HG03558 (cell line): ENCODE data around the gene SLC35F1.

Experiments used
- ATAC-seq: cut with Tn5 transposase; IDR thresholded peaks from one replicate; pipeline ENCODE4 v1.9.1; 2021; ENCODE audit warnings: moderate number of reproducible peaks; ENCODE audit not compliant: unreplicated experiment; ENCODE audit errors: extremely low read depth

SLC35F1 gene

DNA sequence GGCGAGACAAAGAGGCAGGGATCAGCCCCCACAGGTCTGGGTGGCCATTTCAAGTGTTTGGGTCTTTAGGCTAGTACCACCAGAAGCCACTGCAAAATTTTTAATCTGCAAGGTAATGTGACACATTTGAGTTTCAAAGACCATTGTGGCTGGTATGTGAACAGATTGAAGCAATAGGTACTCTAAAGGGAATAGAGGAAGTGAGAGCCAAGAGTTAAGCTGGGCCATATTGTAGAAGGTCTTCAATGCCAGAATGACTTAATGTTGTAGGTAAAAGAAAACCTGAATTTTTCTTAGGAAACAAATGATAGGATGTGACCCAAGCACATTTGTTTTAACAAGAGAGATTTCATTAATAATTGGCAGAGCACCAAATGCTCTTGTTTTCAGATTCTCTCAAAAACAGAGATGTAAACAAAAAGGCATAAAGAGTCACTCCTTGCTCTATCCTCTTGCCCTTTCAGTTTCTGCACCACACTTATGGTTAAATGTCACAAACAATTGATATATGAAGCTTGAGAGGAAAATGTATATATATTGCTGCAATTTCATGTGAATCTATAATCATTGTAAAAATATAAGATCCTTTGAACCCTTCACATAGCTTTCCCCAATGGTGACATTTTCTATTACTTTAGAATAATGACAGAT is 333.9 kb downstream of the SLC35F1 start:
- no peak for ATAC-seq

GRCh38 chr6:118246406-118246805 is 339.3 kb downstream of the SLC35F1 start:
- ATAC-seq, result no peak

DNA sequence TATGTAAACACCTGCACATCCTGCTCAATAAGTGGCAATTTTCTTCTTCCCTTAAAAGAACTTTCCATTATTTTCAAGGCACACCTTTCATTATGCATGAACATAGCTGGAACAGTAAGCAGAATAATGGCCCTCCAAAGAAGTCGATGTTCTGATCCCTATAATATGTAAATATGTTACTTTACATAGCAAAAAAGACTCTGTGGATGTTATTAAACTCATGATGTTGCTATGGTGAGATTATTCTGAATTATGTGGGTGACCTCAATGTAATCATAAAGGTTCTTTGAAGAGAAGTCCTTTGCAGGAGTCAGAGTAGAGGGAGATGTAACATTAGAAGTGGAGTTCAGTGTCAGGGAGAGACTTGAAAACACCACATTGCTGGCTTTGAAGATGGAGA is 341.1 kb downstream of the SLC35F1 start:
- no peak for ATAC-seq

- no peak for ATAC-seq
Measured at GRCh38 chr6:118249680-118250079, 342.6 kb downstream of the SLC35F1 start.

DNA sequence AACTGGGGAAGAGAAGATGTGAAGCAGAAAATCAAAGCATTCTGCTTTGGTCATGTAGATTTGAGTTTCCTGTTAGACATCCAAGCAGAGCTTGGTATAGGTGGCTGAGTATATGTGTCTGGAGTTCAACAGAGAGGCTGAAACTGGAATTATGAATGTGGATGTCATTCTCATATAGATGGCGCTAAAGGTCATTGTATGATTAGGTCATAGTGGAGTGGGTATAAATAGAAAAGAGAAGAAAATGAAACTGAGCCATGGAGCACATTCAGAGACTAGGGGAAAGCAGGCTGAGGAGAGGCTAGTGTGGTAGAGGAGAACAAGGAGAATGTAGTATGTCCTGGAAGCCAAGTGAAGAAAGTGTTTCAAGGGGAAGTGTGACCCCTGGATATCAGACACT is 345.4 kb downstream of the SLC35F1 start:
- no peak for ATAC-seq

- no peak for ATAC-seq
Measured at GRCh38 chr6:118253741-118254140, 346.7 kb downstream of the SLC35F1 start.

- ATAC-seq, result no peak
Measured at GRCh38 chr6:118260833-118261232, 353.8 kb downstream of the SLC35F1 start.

DNA sequence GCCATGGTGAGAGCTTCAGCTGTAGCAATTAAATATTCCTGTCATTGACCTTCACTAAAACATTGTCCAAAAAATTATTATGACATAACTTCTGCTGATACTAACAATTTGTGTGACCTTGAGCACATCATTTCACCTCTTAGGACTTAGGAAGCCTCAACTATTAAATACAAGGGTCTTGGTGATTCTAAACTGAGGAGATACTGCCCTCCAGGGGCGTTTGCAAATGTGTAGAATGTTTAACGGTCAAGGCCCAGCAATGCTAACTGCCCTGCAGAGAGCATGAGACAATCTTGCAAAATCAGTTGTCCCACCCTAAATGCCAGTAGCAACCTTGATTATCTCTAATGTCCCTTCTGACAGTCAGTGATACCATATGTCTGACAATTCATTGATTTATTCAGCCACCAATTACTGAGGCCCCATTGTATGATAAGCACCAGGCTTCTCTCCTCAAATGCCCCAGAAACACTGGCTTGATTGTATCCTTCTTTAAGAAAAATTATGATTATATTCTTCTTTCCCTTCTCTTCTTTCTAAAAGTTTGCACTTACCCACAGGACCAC is 356.9 kb downstream of the SLC35F1 start:
- ATAC-seq, result no peak

DNA sequence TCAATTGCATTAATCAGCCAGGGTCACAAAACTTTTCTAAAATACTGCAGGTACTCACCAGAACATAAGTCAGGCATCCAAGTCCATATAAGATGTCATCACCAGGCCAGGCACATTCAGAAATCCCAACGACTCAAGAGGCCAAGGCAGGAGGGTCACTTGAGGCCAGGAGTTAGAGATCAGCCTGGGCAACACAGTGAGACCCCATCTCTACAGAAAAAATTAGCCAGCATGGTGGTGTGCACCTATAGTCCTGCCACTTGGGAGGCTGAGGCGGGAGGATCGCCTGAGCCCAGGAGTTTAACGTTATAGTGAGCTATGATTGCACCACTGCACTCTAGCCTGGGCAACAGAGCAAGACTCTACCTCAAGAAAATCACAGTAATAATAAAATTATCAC is 362.6 kb downstream of the SLC35F1 start:
- no peak for ATAC-seq

GRCh38 chr6:118277631-118278030 is 370.6 kb downstream of the SLC35F1 start:
- ATAC-seq, result no peak

DNA sequence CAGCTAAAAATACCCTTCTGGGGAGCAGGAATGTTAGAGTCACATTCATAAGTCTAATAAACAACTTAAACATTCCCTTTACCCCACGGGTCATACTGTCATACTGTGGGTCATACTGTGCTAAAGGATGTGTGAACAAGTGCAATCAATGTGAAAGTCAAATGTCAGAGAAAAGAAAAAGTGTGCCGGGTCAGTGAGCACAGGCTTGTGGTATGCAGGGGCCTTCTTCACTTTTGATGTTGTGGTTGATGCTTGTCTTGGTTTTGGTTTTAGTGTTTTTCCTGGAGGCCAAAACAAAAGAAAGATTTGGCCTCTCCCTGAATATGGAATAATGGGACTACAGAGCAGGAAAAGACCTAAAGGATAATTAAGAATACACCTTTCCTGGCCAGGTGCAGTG is 373.1 kb downstream of the SLC35F1 start:
- peak; percentile 97 for ATAC-seq

- no peak for ATAC-seq
Measured at GRCh38 chr6:118281291-118281690, 374.2 kb downstream of the SLC35F1 start.

- ATAC-seq, result no peak
Measured at GRCh38 chr6:118283766-118284165, 376.7 kb downstream of the SLC35F1 start.

DNA sequence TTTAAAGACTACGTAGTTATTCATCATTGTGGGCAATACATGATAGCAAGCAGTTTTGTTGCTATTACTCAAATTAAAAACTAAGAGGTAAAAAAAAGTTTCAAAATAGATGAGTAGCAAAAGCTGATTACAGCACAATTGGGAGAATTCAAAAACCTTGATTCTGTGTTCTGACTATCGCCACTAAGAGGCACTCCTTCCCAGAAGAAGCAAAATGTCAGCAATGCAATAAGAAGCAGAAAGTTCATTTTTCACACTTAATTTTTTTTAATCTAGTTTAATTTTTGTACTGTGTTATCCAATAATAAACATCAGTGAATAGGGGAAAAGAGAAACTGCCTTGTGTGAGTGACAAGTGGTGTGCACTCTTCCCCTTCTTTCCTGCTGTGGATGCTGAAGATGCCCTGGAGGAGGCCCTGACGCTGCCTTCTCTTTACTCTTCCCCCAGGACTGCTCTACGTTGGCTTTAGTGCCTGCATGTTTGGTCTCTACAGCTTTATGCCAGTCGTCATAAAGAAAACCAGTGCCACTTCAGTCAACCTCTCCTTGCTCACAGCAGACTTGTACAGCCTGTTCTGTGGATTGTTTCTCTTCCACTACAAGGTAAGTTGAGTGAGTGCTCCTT is 377.8 kb downstream of the SLC35F1 start:
- ATAC-seq, result no peak

DNA sequence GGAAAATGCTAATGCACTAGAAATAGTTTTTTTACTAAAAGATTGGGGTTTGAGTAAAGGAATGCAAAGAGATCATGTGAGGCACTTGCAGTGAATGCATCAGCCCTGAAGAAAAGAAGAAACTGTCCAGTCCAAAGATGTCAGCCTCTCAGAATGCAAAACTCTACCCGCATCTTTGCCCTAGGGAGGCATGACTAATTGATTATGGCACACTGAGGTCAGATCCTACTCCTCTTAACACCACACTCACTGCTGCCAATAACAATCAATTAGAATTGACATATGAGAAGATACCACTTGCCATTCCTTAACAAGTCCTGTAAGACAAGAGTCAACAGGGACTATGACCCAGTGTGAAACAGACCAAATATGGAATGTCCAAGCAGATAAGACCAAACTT is 378.7 kb downstream of the SLC35F1 start:
- ATAC-seq, result no peak

GRCh38 chr6:118288355-118289124 is 381.5 kb downstream of the SLC35F1 start:
- ATAC-seq, result no peak

DNA sequence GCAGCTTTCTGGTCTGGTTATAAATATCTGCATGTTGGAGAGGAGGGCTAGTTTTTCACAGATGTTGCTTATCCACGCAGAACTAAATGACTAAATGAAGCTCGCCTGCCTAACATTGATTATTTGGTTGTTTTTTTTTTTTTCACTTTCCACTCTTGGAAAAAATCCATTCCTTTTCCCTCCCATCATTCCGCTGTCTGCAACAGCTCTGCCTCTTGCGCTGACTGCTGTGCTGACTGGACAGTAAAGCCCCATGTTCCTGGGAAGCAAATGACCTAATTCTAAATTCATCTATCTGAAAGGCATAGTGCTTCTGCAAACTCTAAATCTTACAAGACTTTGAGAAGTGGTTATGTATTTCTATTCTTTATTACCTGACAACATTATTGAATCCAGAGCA is 385.5 kb downstream of the SLC35F1 start:
- ATAC-seq, result no peak

DNA sequence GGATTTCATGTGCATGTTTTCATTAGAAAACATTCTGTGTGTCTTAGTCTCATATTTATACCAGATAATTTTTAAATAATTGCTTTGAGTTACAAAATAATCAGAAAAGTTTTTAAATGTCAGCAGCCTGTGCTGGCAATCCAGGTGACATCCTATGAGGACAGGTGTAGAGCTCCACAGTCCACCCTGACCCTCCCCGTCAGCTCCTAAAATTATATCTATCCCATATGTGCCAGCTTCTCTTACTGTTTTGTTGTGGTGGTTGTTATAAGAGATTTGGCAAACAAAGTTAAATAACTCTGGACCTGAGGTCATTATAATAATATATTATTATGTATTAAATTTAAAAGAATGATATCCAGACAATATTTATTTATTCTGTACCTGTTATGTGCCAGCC is 387.8 kb downstream of the SLC35F1 start:
- ATAC-seq, result no peak

DNA sequence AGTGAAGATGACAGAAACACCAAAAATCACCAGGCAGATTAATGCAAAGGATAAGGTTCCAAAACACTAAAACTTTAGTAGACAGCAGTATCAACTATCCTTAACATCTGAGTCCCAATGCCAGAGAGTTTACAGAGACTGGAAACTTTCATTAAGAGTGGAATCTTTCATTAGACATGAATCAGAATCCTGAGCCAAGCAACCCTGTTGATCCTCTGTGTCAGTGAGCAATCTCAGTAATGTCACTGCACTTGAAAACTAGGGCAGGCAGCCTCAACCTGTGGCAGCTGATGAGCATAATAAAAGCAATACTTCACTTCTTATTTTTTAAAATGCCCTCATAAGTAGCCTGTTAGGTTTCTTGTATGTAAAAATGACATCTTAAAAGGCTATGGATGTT is 388.3 kb downstream of the SLC35F1 start:
- ATAC-seq, result no peak

- ATAC-seq, result no peak
Measured at GRCh38 chr6:118296129-118296901, 389.3 kb downstream of the SLC35F1 start.
